IMR-90 (cell line): Measurements from ENCODE around the gene PRR14L. TPM values are rescaled to one million over a fixed set of nuclear protein-coding genes. Genes with fewer than 3 reads are reported as not detected.

Source experiments
- ATAC-seq: fragments of 200-7000 bp; cut with Tn5 transposase; 2 replicates; pipeline ENCODE4 v1.9.1; 2020; ENCODE audit warnings: low read depth, mild to moderate bottlenecking, moderate library complexity
- BruUV-seq: library from RNA; stranded (reverse); fragments of 400-500 nt; replicated peaks from 2 replicates; lab custom pipeline; 2021; lab: Mats Ljungman, UMichigan
- CTCF ChIA-PET: fragments of 300-600 bp; formaldehyde crosslinking; extraction: SDS; loops from one replicate; lab custom pipeline; 2021; ENCODE audit warnings: antibody characterized with exemption; lab: Yijun Ruan, JAX
- POLR2A ChIA-PET: fragments of 300-600 bp; sonication (Branson Sonifier 250); formaldehyde crosslinking; loops from one replicate; lab custom pipeline; 2022; ENCODE audit warnings: antibody characterized with exemption; ENCODE audit not compliant: unreplicated experiment; lab: Charles Lee
- DNase-seq: peaks from one replicate; pipeline ENCODE4 v3.0.0; 2013
- H2AFZ ChIP-seq: replicated peaks from 2 replicates; pipeline ENCODE3; 2013; ENCODE audit warnings: low read length, mild to moderate bottlenecking; ENCODE audit not compliant: poor library complexity
- H2AK5ac ChIP-seq: 2 replicates; pipeline ENCODE4 v1.6.1; 2013; ENCODE audit warnings: low read depth, low read length, inconsistent platforms
- H2AK9ac ChIP-seq: replicated peaks from 2 replicates; pipeline ENCODE3; 2013; ENCODE audit warnings: mild to moderate bottlenecking, low read depth, low read length, moderate library complexity; ENCODE audit not compliant: poor library complexity
- H2BK120ac ChIP-seq: 2 replicates; pipeline ENCODE4 v1.6.1; 2013; ENCODE audit warnings: low read depth, low read length, inconsistent platforms
- H2BK15ac ChIP-seq: 3 replicates; pipeline ENCODE4 v1.6.1; 2013; ENCODE audit warnings: low read depth, low read length, inconsistent platforms
- H2BK20ac ChIP-seq: 2 replicates; pipeline ENCODE4 v1.6.1; 2013; ENCODE audit warnings: low read depth, mild to moderate bottlenecking, inconsistent platforms, low read length, moderate library complexity
- H2BK5ac ChIP-seq: 2 replicates; pipeline ENCODE4 v1.6.1; 2013; ENCODE audit warnings: mild to moderate bottlenecking, low read depth, low read length, inconsistent platforms; ENCODE audit not compliant: poor library complexity, severe bottlenecking
- H3K14ac ChIP-seq: replicated peaks from 2 replicates; pipeline ENCODE4 v1.6.1; 2013; ENCODE audit warnings: low read depth, low read length, inconsistent platforms
- H3K18ac ChIP-seq: 2 replicates; pipeline ENCODE4 v1.6.1; 2013; ENCODE audit warnings: low read depth, low read length, control low read depth
- H3K23ac ChIP-seq: 2 replicates; pipeline ENCODE4 v1.6.1; 2013; ENCODE audit warnings: low read depth, low read length, inconsistent platforms
- H3K27ac ChIP-seq: 2 replicates; pipeline ENCODE4 v1.5.1; 2013; ENCODE audit warnings: mild to moderate bottlenecking, control low read depth, low read length; ENCODE audit not compliant: insufficient read depth
- H3K27me3 ChIP-seq: 2 replicates; pipeline ENCODE4 v1.6.1; 2013; ENCODE audit warnings: low read length; ENCODE audit not compliant: control insufficient read depth, insufficient read depth
- H3K36me3 ChIP-seq: 2 replicates; pipeline ENCODE4 v1.6.1; 2013; ENCODE audit warnings: low read length, mixed read lengths; ENCODE audit not compliant: control insufficient read depth, insufficient read depth
- H3K4ac ChIP-seq: 2 replicates; pipeline ENCODE4 v1.6.1; 2013; ENCODE audit warnings: low read depth, low read length, inconsistent platforms
- H3K4me1 ChIP-seq: 2 replicates; pipeline ENCODE4 v1.6.1; 2013; ENCODE audit warnings: low read length, mixed read lengths; ENCODE audit not compliant: control insufficient read depth, insufficient read depth
- H3K4me2 ChIP-seq: 2 replicates; pipeline ENCODE4 v1.6.1; 2013; ENCODE audit warnings: low read depth, mild to moderate bottlenecking, control low read depth, low read length, moderate library complexity
- H3K4me3 ChIP-seq: 2 replicates; pipeline ENCODE4 v1.5.1; 2013; ENCODE audit warnings: low read depth, mild to moderate bottlenecking, control low read depth, low read length, moderate library complexity; ENCODE audit not compliant: insufficient read depth
- H3K56ac ChIP-seq: 2 replicates; pipeline ENCODE4 v1.6.1; 2013; ENCODE audit warnings: low read length, inconsistent platforms; ENCODE audit not compliant: insufficient read depth; ENCODE audit errors: extremely low read depth
- H3K79me1 ChIP-seq, 2 experiments: 2 replicates each; pipeline ENCODE4 v1.6.1; 2013; ENCODE audit warnings: low read length in 2 of 2, inconsistent platforms in 1 of 2, low read depth in 1 of 2
- H3K9ac ChIP-seq: 2 replicates; pipeline ENCODE4 v1.6.1; 2013; ENCODE audit warnings: low read depth, low read length, control low read depth
- H3K9me1 ChIP-seq: 2 replicates; pipeline ENCODE4 v1.6.1; 2013; ENCODE audit warnings: low read length, inconsistent platforms; ENCODE audit not compliant: insufficient read depth
- H3K9me3 ChIP-seq: 2 replicates; pipeline ENCODE4 v1.6.1; 2013; ENCODE audit warnings: low read length; ENCODE audit not compliant: control insufficient read depth, insufficient read depth
- H4K20me1 ChIP-seq: 2 replicates; pipeline ENCODE4 v1.6.1; 2013; ENCODE audit warnings: low read length, inconsistent platforms; ENCODE audit not compliant: insufficient read depth
- H4K5ac ChIP-seq: 2 replicates; pipeline ENCODE4 v1.6.1; 2013; ENCODE audit warnings: mild to moderate bottlenecking, low read depth, low read length, control low read depth
- H4K8ac ChIP-seq, 2 experiments: 2 replicates each; pipeline ENCODE4 v1.6.1; 2013; ENCODE audit warnings: low read depth in 2 of 2, low read length in 2 of 2, control low read depth in 1 of 2, inconsistent platforms in 1 of 2
- H4K91ac ChIP-seq: 2 replicates; pipeline ENCODE4 v1.6.1; 2013; ENCODE audit warnings: low read depth, low read length, inconsistent platforms; ENCODE audit not compliant: insufficient read depth
- BHLHE40 ChIP-seq: fragments of 150-350 bp; IDR thresholded peaks from 2 replicates; pipeline ENCODE4 v1.6.1; 2016; ENCODE audit warnings: mild to moderate bottlenecking, low read depth, low read length
- CEBPB ChIP-seq: IDR thresholded peaks from 2 replicates; pipeline ENCODE4 v1.6.1; 2012; ENCODE audit warnings: low read depth, low read length, improper control_type of control experiment
- FOS ChIP-seq: fragments of 150-350 bp; IDR thresholded peaks from 2 replicates; pipeline ENCODE4 v1.6.1; 2016; ENCODE audit warnings: low read depth, low read length
- MAFK ChIP-seq: IDR thresholded peaks from 2 replicates; pipeline ENCODE4 v1.6.1; 2012; ENCODE audit warnings: low read depth, low read length, improper control_type of control experiment
- MAZ ChIP-seq: IDR thresholded peaks from 2 replicates; pipeline ENCODE4 v1.6.1; 2012; ENCODE audit warnings: low read depth, mild to moderate bottlenecking, low read length, improper control_type of control experiment, moderate library complexity, borderline replicate concordance
- MXI1 ChIP-seq: IDR thresholded peaks from 2 replicates; pipeline ENCODE4 v1.6.1; 2012; ENCODE audit warnings: low read depth, mild to moderate bottlenecking, low read length, moderate library complexity, borderline replicate concordance
- POLR2A ChIP-seq: IDR thresholded peaks from 2 replicates; pipeline ENCODE4 v1.6.1; 2012; ENCODE audit warnings: mild to moderate bottlenecking, low read depth, low read length
- RAD21 ChIP-seq: IDR thresholded peaks from 2 replicates; pipeline ENCODE4 v1.6.1; 2012; ENCODE audit warnings: low read length, improper control_type of control experiment
- RCOR1 ChIP-seq: IDR thresholded peaks from 2 replicates; pipeline ENCODE4 v1.6.1; 2012; ENCODE audit warnings: mild to moderate bottlenecking, low read length, improper control_type of control experiment; ENCODE audit not compliant: insufficient replicate concordance
- RFX5 ChIP-seq: IDR thresholded peaks from 2 replicates; pipeline ENCODE4 v1.8.0; 2012; ENCODE audit warnings: low read depth, mild to moderate bottlenecking, low read length, moderate library complexity
- WGBS, 2 experiments: methylation state at CpG; one replicate each; pipeline versions ENCODE4 v1.1.5 to v1.1.7; 2013; ENCODE audit warnings: missing lambda C conversion rate in 2 of 2; ENCODE audit not compliant: insufficient read length in 1 of 2; ENCODE audit errors: extremely low coverage in 2 of 2; 5-methylcytosine and 5-hydroxymethylcytosine counted together
- dilution Hi-C: fragments of 300-500 bp; cut with HindIII; formaldehyde crosslinking; loops from one replicate; pipeline ENCODE4 v1.14.3; 2018; ENCODE audit warnings: low sequenced_read_pairs; ENCODE audit not compliant: unreplicated experiment
- in situ Hi-C: fragments of 300-500 bp; cut with MboI; formaldehyde crosslinking; loops from 3 replicates; pipeline ENCODE4 v1.14.3; 2019; ENCODE audit warnings: low sequenced_read_pairs, inconsistent platforms, mixed read lengths
- intact Hi-C: fragments of 100-400 bp; cut with micrococcal nuclease; formaldehyde crosslinking; loops from 2 replicates; pipeline ENCODE4 v1.10.0; 2022
- polyA plus RNA-seq, 3 experiments: library from polyadenylated mRNA; depleted of rRNA; stranded (reverse); fragments of >200 nt; gene quantifications; 2 replicates each; pipeline ENCODE4 v1.2.3, GENCODE V29; 2012; ENCODE audit warnings: low replicate concordance in 1 of 3
- total RNA-seq: library from RNA; depleted of rRNA; stranded (reverse); fragments of >200 nt; gene quantifications from 2 replicates; pipeline ENCODE4 v1.2.3, GENCODE V29; 2012
- TF ChIP-seq, protein P1 (sequence below): fragments of 150-350 bp; IDR thresholded peaks from 2 replicates; pipeline ENCODE4 v1.6.1; 2017; ENCODE audit warnings: mild to moderate bottlenecking, antibody characterized with exemption, low read length, low read depth
- TF ChIP-seq, protein P2 (sequence below): fragments of 150-350 bp; IDR thresholded peaks from 2 replicates; pipeline ENCODE4 v1.6.1; 2016; ENCODE audit warnings: low read depth, mild to moderate bottlenecking, low read length, moderate library complexity, borderline replicate concordance
- TF ChIP-seq, protein P3 (sequence below): conservative IDR thresholded peaks from 2 replicates; pipeline ENCODE4 v1.5.1; 2012; ENCODE audit warnings: mild to moderate bottlenecking, low read depth, low read length, improper control_type of control experiment

The PRR14L gene
- total and polyA plus RNA-seq, 2 of the 4 experiments (the other 2 are of a cell fraction) = 9.0 to 19.7 TPM

DNA sequence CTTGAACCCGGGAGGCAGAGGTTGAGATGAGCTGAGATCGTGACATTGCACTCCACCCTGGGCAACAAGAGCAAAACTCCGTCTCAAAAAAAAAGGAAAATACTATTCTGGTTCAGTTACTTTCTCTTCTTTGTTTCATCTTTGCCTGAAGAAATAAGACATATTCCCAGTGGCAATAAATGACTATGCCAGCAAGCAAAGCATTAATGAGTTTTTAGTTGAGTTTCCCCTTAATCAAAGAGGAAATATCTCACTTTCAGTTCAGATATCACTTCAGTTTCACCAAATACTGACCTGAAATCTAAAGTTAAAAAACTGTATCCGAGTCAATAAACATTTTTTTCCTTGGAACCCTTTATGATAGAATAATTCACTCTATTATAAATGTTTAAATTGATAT lies 98.3 kb downstream of the PRR14L start:
- Histone ChIP-seq H3K9me1 (peaks cover 26% of the 10 kb centered on the region), H4K8ac (peak overlapping the region in 1 of 2 experiments; percentile 68; a peak in 2 of 4 replicates), H3K4ac (0 out of 2 replicates have a peak overlapping the region, but pooled peaks have one; percentile 11), H3K4me3 (no peak overlapping the region), H3K27ac (peak overlapping the region; percentile 55; the same call in 1 of the 2 replicates), H3K9ac (no peak overlapping the region), H3K14ac (no peak overlapping the region; the same call in 1 of the 2 replicates), H3K27me3 (no peaks in the 10 kb centered on the region), H2BK120ac (peak overlapping the region; percentile 97), H2AK5ac (no peak overlapping the region), H2AFZ (no peak overlapping the region), H4K5ac (peak overlapping the region; percentile 65; the same call in 1 of the 2 replicates), H3K79me1 (peaks cover 34 to 73% of the 10 kb centered on the region in 2 experiments), H4K91ac (peak overlapping the region; percentile 45), H2BK20ac (no peak overlapping the region; the same call in 1 of the 2 replicates), H2BK15ac (no peak overlapping the region), H4K20me1 (peaks cover 6% of the 10 kb centered on the region; the same call in 1 of the 2 replicates), H2AK9ac (no peak overlapping the region), H3K56ac (no peak overlapping the region), H3K4me2 (no peak overlapping the region), H3K36me3 (peaks cover 10% of the 10 kb centered on the region), H3K18ac (peak overlapping the region; percentile 74; the same call in 1 of the 2 replicates), H3K4me1 (peaks cover 21% of the 10 kb centered on the region), H3K9me3 (no peaks in the 10 kb centered on the region), H3K23ac (no peak overlapping the region; the same call in 1 of the 2 replicates), H2BK5ac (peak overlapping the region; percentile 99)
- ChIA-PET CTCF (no interaction called here), POLR2A (no interaction called here)
- no CpG with 5 or more reads among the region's 4 CpGs for WGBS, 2 experiments
- BruUV-seq = no TSS peak
- intact Hi-C loops (no loop called here), in situ Hi-C loops (no loop called here), dilution Hi-C loops (no loop called here)
- no peak for DNase-seq
- TF ChIP-seq MAFK = no peak
- TF ChIP-seq CEBPB = no peak
- no peak for TF ChIP-seq MAZ
- TF ChIP-seq BHLHE40 = no peak
- TF ChIP-seq, protein P1, sequence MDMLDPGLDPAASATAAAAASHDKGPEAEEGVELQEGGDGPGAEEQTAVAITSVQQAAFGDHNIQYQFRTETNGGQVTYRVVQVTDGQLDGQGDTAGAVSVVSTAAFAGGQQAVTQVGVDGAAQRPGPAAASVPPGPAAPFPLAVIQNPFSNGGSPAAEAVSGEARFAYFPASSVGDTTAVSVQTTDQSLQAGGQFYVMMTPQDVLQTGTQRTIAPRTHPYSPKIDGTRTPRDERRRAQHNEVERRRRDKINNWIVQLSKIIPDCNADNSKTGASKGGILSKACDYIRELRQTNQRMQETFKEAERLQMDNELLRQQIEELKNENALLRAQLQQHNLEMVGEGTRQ = no peak
- TF ChIP-seq RAD21 = no peak
- TF ChIP-seq MXI1 = no peak
- TF ChIP-seq POLR2A = no peak
- TF ChIP-seq, protein P2, sequence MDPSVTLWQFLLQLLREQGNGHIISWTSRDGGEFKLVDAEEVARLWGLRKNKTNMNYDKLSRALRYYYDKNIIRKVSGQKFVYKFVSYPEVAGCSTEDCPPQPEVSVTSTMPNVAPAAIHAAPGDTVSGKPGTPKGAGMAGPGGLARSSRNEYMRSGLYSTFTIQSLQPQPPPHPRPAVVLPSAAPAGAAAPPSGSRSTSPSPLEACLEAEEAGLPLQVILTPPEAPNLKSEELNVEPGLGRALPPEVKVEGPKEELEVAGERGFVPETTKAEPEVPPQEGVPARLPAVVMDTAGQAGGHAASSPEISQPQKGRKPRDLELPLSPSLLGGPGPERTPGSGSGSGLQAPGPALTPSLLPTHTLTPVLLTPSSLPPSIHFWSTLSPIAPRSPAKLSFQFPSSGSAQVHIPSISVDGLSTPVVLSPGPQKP = no peak
- TF ChIP-seq, protein P3, sequence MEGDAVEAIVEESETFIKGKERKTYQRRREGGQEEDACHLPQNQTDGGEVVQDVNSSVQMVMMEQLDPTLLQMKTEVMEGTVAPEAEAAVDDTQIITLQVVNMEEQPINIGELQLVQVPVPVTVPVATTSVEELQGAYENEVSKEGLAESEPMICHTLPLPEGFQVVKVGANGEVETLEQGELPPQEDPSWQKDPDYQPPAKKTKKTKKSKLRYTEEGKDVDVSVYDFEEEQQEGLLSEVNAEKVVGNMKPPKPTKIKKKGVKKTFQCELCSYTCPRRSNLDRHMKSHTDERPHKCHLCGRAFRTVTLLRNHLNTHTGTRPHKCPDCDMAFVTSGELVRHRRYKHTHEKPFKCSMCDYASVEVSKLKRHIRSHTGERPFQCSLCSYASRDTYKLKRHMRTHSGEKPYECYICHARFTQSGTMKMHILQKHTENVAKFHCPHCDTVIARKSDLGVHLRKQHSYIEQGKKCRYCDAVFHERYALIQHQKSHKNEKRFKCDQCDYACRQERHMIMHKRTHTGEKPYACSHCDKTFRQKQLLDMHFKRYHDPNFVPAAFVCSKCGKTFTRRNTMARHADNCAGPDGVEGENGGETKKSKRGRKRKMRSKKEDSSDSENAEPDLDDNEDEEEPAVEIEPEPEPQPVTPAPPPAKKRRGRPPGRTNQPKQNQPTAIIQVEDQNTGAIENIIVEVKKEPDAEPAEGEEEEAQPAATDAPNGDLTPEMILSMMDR = no peak
- TF ChIP-seq FOS = no peak
- TF ChIP-seq RCOR1 = no peak
- TF ChIP-seq RFX5 = no peak
- ATAC-seq = no peak
